A673 (cell line): ENCODE results near the gene GABRB1.

Source experiments
- EZH2 ChIP-seq: fragments of 200-600 bp; sonication (generic); IDR thresholded peaks from 2 replicates; pipeline ENCODE4 v1.6.1; 2017; ENCODE audit warnings: borderline replicate concordance, low read depth, mild to moderate bottlenecking, mixed read lengths, antibody characterized with exemption, low read length; ENCODE audit not compliant: poor library complexity, severe bottlenecking
- TF ChIP-seq, protein P1 (sequence below): fragments of 300-800, 200-600 bp; sonication (generic); conservative IDR thresholded peaks from 2 replicates; pipeline ENCODE4 v1.5.1; 2017; ENCODE audit warnings: low read depth, mild to moderate bottlenecking, antibody characterized with exemption, low read length, moderate library complexity, mixed read lengths

DNA sequence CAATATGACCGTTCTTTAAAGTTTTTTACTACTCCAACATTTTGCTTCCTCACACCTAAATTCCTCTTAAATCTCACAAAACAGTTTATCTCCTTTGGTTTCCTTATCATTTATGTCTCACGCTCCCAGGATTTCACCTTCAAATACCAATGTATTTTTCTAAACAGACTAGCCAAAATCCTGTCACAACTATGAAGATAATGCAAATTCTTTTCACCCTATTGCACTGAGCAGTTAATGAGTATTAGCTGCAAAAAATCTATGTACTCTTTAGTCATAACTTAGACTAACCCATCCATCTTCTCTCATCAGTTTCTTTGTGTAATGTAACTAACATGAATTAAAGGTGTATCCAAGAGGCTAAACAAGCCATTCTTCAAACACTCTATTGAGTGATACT lies 280.8 kb downstream of the GABRB1 start:
- TF ChIP-seq, protein P1, sequence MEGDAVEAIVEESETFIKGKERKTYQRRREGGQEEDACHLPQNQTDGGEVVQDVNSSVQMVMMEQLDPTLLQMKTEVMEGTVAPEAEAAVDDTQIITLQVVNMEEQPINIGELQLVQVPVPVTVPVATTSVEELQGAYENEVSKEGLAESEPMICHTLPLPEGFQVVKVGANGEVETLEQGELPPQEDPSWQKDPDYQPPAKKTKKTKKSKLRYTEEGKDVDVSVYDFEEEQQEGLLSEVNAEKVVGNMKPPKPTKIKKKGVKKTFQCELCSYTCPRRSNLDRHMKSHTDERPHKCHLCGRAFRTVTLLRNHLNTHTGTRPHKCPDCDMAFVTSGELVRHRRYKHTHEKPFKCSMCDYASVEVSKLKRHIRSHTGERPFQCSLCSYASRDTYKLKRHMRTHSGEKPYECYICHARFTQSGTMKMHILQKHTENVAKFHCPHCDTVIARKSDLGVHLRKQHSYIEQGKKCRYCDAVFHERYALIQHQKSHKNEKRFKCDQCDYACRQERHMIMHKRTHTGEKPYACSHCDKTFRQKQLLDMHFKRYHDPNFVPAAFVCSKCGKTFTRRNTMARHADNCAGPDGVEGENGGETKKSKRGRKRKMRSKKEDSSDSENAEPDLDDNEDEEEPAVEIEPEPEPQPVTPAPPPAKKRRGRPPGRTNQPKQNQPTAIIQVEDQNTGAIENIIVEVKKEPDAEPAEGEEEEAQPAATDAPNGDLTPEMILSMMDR: no peak
- no peak for TF ChIP-seq EZH2
